K562 (cell line): ENCODE results near the gene NSG2.

Source experiments
- BRCA1 ChIP-seq, 2 experiments: fragments of 450-650 bp in 1 of 2; sonication (generic) in 1 of 2; formaldehyde crosslinking in 1 of 2; IDR thresholded peaks; 2 replicates each; pipeline versions ENCODE4 v1.5.0 to v1.6.1; 2017 to 2020; ENCODE audit warnings: mild to moderate bottlenecking in 1 of 2, missing genetic modification reagents in 1 of 2
- ETV5 ChIP-seq: sonication (generic); formaldehyde crosslinking; IDR thresholded peaks from 2 replicates; pipeline ENCODE4 v1.4.0; 2020; ENCODE audit warnings: low read depth, mild to moderate bottlenecking, missing genetic modification reagents
- HIVEP1 ChIP-seq: fragments of 250-450 bp; sonication (Bioruptor Pico); IDR thresholded peaks from 2 replicates; pipeline ENCODE4 v1.4.0; 2020; ENCODE audit warnings: mild to moderate bottlenecking
- SAFB2 ChIP-seq: fragments of 200-400 bp; formaldehyde crosslinking; IDR thresholded peaks from 2 replicates; pipeline ENCODE4 v1.6.1; 2018; ENCODE audit warnings: borderline replicate concordance, low read length, low read depth, moderate library complexity; ENCODE audit not compliant: severe bottlenecking
- TEAD4 ChIP-seq, 2 experiments: sonication (generic) in 1 of 2; formaldehyde crosslinking in 1 of 2; IDR thresholded peaks; 2 replicates each; pipeline versions ENCODE4 v1.6.1 to v1.8.0; 2012 to 2022; ENCODE audit warnings: borderline replicate concordance in 1 of 2, inconsistent platforms in 1 of 2, low read length in 1 of 2, mild to moderate bottlenecking in 1 of 2, missing genetic modification reagents in 1 of 2
- ZNF263 ChIP-seq: sonication (generic); formaldehyde crosslinking; IDR thresholded peaks from 2 replicates; pipeline ENCODE4 v1.8.0; 2022; ENCODE audit warnings: mild to moderate bottlenecking, missing genetic modification reagents, borderline replicate concordance
- TF ChIP-seq, protein P1 (sequence below): sonication (generic); formaldehyde crosslinking; IDR thresholded peaks from 2 replicates; pipeline ENCODE4 v1.8.1; 2023; ENCODE audit warnings: mild to moderate bottlenecking, missing genetic modification reagents
- TF ChIP-seq, protein P2 (sequence below), 3 experiments: IDR thresholded peaks in 2 of 3; conservative IDR thresholded peaks in 1 of 3; 2 replicates each; pipeline ENCODE4 v1.5.1; 2011 to 2012; ENCODE audit warnings: low read length in 3 of 3, mild to moderate bottlenecking in 3 of 3, control low read depth in 2 of 3, improper control_type of control experiment in 1 of 3, inconsistent platforms in 1 of 3, low read depth in 1 of 3, mixed read lengths in 1 of 3, moderate library complexity in 1 of 3; ENCODE audit not compliant: insufficient read depth in 2 of 3

- TF ChIP-seq HIVEP1 = no peak
- TF ChIP-seq, protein P1, sequence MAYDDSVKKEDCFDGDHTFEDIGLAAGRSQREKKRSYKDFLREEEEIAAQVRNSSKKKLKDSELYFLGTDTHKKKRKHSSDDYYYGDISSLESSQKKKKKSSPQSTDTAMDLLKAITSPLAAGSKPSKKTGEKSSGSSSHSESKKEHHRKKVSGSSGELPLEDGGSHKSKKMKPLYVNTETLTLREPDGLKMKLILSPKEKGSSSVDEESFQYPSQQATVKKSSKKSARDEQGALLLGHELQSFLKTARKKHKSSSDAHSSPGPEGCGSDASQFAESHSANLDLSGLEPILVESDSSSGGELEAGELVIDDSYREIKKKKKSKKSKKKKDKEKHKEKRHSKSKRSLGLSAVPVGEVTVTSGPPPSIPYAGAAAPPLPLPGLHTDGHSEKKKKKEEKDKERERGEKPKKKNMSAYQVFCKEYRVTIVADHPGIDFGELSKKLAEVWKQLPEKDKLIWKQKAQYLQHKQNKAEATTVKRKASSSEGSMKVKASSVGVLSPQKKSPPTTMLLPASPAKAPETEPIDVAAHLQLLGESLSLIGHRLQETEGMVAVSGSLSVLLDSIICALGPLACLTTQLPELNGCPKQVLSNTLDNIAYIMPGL (CRISPR knock-in tag) = no peak
- TF ChIP-seq SAFB2 = no peak
- TF ChIP-seq, protein P2, sequence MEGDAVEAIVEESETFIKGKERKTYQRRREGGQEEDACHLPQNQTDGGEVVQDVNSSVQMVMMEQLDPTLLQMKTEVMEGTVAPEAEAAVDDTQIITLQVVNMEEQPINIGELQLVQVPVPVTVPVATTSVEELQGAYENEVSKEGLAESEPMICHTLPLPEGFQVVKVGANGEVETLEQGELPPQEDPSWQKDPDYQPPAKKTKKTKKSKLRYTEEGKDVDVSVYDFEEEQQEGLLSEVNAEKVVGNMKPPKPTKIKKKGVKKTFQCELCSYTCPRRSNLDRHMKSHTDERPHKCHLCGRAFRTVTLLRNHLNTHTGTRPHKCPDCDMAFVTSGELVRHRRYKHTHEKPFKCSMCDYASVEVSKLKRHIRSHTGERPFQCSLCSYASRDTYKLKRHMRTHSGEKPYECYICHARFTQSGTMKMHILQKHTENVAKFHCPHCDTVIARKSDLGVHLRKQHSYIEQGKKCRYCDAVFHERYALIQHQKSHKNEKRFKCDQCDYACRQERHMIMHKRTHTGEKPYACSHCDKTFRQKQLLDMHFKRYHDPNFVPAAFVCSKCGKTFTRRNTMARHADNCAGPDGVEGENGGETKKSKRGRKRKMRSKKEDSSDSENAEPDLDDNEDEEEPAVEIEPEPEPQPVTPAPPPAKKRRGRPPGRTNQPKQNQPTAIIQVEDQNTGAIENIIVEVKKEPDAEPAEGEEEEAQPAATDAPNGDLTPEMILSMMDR (IDR thresholded peaks at IDR 0.05 in 2 of 3, conservative IDR thresholded peaks at IDR 0.05 in 1 of 3; ENCODE audit: insufficient read depth in 2 of 3, low read depth in 1 of 3, low read length in 3 of 3) = no peak
- TF ChIP-seq ZNF263 (CRISPR knock-in tag) = no peak
- TF ChIP-seq ETV5 (CRISPR knock-in tag) = no peak
- TF ChIP-seq TEAD4 (IDR thresholded peaks at IDR 0.05; ENCODE audit: low read length) = no peak
- TF ChIP-seq TEAD4 (CRISPR knock-in tag; IDR thresholded peaks at IDR 0.05; ENCODE audit: borderline replicate concordance) = no peak
- no peak for TF ChIP-seq BRCA1 (IDR thresholded peaks at IDR 0.05)
- TF ChIP-seq BRCA1 (CRISPR knock-in tag; IDR thresholded peaks at IDR 0.05) = no peak
These were observed 95.0 kb downstream of the NSG2 start for GRCh38 chr5:174140452-174141020.
